Spinal cord (tissue), 10 donors: Measurements from ENCODE around the gene LOXL4. TPM values are rescaled to one million over a fixed set of nuclear protein-coding genes. Genes with fewer than 3 reads are reported as not detected.

ENCODE experiments used
- DNase-seq, 6 donors: peaks; one replicate each; pipeline versions ENCODE4 v3.0.0 to v3.0.0-alpha.2; 2013 to 2015; ENCODE audit warnings: low spot score in 6 of 6, low read depth in 4 of 6
- H3K27ac ChIP-seq: one replicate; pipeline ENCODE4 v1.5.1; 2013; ENCODE audit warnings: low read depth, low read length, control low read depth
- H3K27me3 ChIP-seq: one replicate; pipeline ENCODE4 v1.6.1; 2013; ENCODE audit warnings: low read length; ENCODE audit not compliant: control insufficient read depth, insufficient read depth
- H3K36me3 ChIP-seq: one replicate; pipeline ENCODE4 v1.6.1; 2013; ENCODE audit warnings: low read length; ENCODE audit not compliant: control insufficient read depth, insufficient read depth
- H3K4me1 ChIP-seq: one replicate; pipeline ENCODE4 v1.6.1; 2013; ENCODE audit warnings: low read length; ENCODE audit not compliant: control insufficient read depth, insufficient read depth
- H3K4me3 ChIP-seq: one replicate; pipeline ENCODE4 v1.5.1; 2013; ENCODE audit warnings: low read depth, low read length, control low read depth
- H3K9me3 ChIP-seq: one replicate; pipeline ENCODE4 v1.6.1; 2013; ENCODE audit warnings: low read length; ENCODE audit not compliant: control insufficient read depth, insufficient read depth
- WGBS: methylation state at CpG from one replicate; pipeline ENCODE4 v1.1.5; 2013; ENCODE audit warnings: missing lambda C conversion rate; ENCODE audit not compliant: insufficient coverage; 5-methylcytosine and 5-hydroxymethylcytosine counted together
- polyA plus RNA-seq, 2 donors: library from polyadenylated mRNA; unstranded; fragments of 120-200 nt; gene quantifications; one replicate each; pipeline ENCODE4 v1.2.1, GENCODE V29; 2013; ENCODE audit not compliant: insufficient read length in 2 of 2
- total RNA-seq, 2 donors: library from RNA; depleted of rRNA in 1 of 2; stranded (reverse); fragments of 120-200 nt in 1 of 2; fragments of >200 nt in 1 of 2; gene quantifications; one replicate each; pipeline versions ENCODE4 v1.2.3 to v1.2.4, GENCODE V29; 2013 to 2014
- donor health status: healthy.

The LOXL4 gene
- total and polyA plus RNA-seq, 4 donors: 0.76 to 1.6 (median 0.92) TPM

DNA sequence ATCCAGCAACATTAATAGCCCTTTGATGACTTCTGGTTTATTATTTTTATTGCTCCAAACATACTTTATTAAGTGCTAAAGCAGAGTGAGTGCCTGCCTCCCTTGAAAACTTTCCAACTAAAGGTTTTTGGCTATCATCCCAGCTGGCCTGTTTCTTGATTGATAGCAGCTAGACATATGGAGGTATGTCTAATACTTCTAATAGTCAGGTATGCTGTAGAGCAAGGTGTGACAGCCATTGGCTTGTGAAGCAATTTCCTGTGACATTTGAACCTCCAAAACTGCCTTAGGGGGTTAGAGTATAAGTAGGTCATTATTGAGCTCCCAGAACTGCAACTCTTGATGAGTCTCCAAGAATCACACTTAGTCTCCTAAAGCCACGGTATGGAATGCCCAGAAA lies 55.8 kb downstream of the LOXL4 start:
- H3K27me3 ChIP-seq: no peaks in the 10 kb centered on the region
- no peak overlapping the region for H3K27ac ChIP-seq
- no CpG with 5 or more reads among the region's 1 CpG for WGBS
- H3K9me3 ChIP-seq: no peaks in the 10 kb centered on the region
- no peak overlapping the region for H3K4me3 ChIP-seq
- no peak for DNase-seq
- no peaks in the 10 kb centered on the region for H3K4me1 ChIP-seq
- no peaks in the 10 kb centered on the region for H3K36me3 ChIP-seq

DNA sequence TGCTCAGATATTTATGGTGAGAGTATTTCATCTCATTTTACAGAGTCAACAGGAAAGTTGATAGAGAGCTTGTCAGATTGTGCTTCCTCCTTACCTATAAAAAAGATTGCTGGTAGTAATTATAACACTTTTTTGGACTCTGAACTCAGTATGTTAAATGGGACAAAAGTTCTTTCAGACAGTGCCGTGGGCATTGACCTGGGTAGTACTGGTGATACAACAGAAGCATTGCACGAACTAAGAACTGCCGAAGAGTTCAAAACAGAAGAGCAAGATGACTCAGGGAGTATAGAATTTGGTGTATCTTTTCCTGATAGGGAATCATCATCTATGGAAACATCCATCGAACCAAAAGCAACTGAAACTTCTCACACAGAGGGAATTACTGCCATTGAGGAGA lies 58.6 kb downstream of the LOXL4 start:
- no peaks in the 10 kb centered on the region for H3K9me3 ChIP-seq
- H3K4me3 ChIP-seq: no peak overlapping the region
- no peaks in the 10 kb centered on the region for H3K4me1 ChIP-seq
- DNase-seq: no peak
- no peak overlapping the region for H3K27ac ChIP-seq
- 71% methylated on average over 1 of the region's 4 CpGs for WGBS
- no peaks in the 10 kb centered on the region for H3K27me3 ChIP-seq
- H3K36me3 ChIP-seq: no peaks in the 10 kb centered on the region

DNA sequence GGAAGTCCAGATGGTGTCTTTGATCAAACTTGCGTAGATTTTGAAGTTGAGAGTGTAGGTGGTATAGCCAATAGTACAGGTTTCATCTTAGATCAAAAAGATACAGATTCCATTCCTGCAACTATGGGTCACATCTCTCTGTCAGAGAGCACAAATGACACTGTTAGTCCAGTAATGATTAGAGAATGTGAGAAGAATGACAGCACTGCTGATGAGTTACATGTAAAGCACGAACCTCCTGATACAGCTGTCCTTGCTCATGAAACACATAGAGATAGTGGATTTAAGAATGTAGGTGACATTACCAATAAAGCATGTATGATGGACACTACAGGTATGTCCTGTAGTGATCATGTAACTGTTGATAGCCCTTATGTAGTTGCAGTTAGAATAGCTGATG lies 59.1 kb downstream of the LOXL4 start:
- Histone ChIP-seq H3K4me3 (no peak overlapping the region), H3K36me3 (no peaks in the 10 kb centered on the region), H3K9me3 (no peaks in the 10 kb centered on the region), H3K4me1 (no peaks in the 10 kb centered on the region), H3K27ac (no peak overlapping the region), H3K27me3 (no peaks in the 10 kb centered on the region)
- DNase-seq: no peak
- no CpG with 5 or more reads among the region's 2 CpGs for WGBS

DNA sequence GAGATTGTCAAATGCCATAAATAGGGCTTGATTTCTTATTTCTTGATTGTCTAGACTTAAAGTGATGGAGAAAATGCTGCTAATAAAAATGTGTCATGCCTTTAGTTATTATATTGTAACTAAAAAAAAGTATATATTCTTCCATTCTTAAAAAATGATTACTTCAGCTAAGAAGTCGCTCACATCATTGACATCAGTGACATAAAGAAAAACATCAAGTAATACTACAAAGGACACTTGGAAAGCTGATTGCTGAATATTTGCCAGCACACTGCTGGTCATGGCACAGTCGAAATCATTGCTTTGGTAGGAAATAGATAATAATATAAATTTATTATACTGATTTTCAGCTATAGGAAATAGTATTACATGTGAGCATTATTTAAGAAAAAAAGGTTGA lies 62.6 kb downstream of the LOXL4 start:
- WGBS: no CpG with 5 or more reads among the region's 2 CpGs
- no peak for DNase-seq

DNA sequence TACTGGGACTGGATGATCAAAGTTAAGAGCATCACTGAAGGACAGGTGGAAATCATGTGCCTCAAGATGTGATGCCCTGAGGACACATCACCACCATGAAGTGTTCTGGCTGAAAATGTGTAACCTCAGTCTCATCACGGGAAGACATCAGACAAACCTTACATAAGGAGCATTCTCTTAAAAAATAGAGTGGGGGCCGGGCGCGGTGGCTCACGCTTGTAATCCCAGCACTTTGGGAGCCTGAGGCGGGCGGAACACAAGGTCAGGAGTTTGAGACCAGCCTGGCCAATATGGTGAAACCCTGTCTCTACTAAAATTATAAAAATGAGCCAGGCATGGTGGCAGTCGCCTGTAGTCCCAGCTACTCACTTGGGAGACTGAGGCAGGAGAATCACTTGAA lies 65.6 kb downstream of the LOXL4 start:
- Histone ChIP-seq H3K27ac (no peak overlapping the region), H3K9me3 (no peaks in the 10 kb centered on the region), H3K4me3 (no peak overlapping the region), H3K27me3 (no peaks in the 10 kb centered on the region), H3K4me1 (no peaks in the 10 kb centered on the region), H3K36me3 (no peaks in the 10 kb centered on the region)
- DNase-seq: no peak
- 97% methylated on average over 2 of the region's 8 CpGs for WGBS

More for the DNA sequence above, 62.6 kb downstream of the LOXL4 start:
- Histone ChIP-seq H3K27ac (no peak overlapping the region), H3K27me3 (no peaks in the 10 kb centered on the region), H3K9me3 (no peaks in the 10 kb centered on the region), H3K4me3 (no peak overlapping the region), H3K4me1 (no peaks in the 10 kb centered on the region), H3K36me3 (no peaks in the 10 kb centered on the region)

DNA sequence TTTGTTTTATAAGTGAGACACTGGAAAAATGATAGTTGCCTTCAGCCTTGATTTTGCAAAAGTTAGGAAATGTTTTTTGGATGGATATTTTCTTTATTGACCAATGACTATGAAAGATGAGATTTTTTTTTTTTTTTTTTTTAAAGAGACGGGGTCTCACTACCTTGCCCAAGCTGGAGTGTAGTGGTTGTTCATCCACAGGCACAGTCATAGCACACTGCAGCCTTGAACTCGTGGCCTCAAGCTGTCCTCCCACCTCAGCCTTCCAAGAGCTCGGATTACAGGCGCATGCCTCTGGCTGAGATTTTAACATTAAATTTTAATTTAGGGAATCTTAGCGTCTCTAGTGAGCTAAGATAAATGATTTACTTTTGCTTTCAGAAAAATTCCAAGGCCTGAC lies 66.2 kb downstream of the LOXL4 start:
- H3K36me3 ChIP-seq: no peaks in the 10 kb centered on the region
- H3K4me3 ChIP-seq: no peak overlapping the region
- no peak overlapping the region for H3K27ac ChIP-seq
- no peaks in the 10 kb centered on the region for H3K4me1 ChIP-seq
- no peaks in the 10 kb centered on the region for H3K9me3 ChIP-seq
- no peaks in the 10 kb centered on the region for H3K27me3 ChIP-seq
- 100% methylated on average over 1 of the region's 5 CpGs for WGBS
- DNase-seq: no peak

Other genes with a start within 250 kb of the LOXL4 start
- 10 to 100 TPM; 12.1 to 35.0 TPM for gene CRTAC1, start 237.6 kb downstream of the LOXL4 start, total RNA-seq
- 10 to 100 TPM; 65.6 to 74.9 TPM for gene CRTAC1, start 237.6 kb downstream of the LOXL4 start, polyA plus RNA-seq
- gene R3HCC1L, start 133.5 kb downstream of the LOXL4 start, total RNA-seq: 10 to 100 TPM; 16.1 to 18.6 TPM
- gene R3HCC1L, start 133.5 kb downstream of the LOXL4 start, polyA plus RNA-seq: 10 to 100 TPM in 1 of 2 donors, 1 to 10 TPM in 1; 9.5 to 12.3 TPM
- gene PYROXD2, start 147.0 kb upstream of the LOXL4 start, total RNA-seq: 10 to 100 TPM in 1 of 2 donors, 1 to 10 TPM in 1; 3.7 to 18.5 TPM
- 10 to 100 TPM; 13.2 to 18.7 TPM for gene PYROXD2, start 147.0 kb upstream of the LOXL4 start, polyA plus RNA-seq
- 10 to 100 TPM; 14.5 to 27.2 TPM for gene HPS1, start 178.7 kb upstream of the LOXL4 start, total RNA-seq
- gene HPS1, start 178.7 kb upstream of the LOXL4 start, polyA plus RNA-seq: 10 to 100 TPM; 41.3 to 44.3 TPM